ENCODE measurements around the gene LPAR2. TPM values are rescaled to one million over a fixed set of nuclear protein-coding genes. Genes with fewer than 3 reads are reported as not detected.
A peak's percentile ranks its signal among the peaks of the same experiment; 100 is the strongest.
"Not testable (repeated sequence)": the region's sequence is repeated elsewhere in the genome, so short reads cannot be mapped to it uniquely, and the experiment has no call there.

LPAR2 gene
- polyA plus RNA-seq, result 10 to 100 TPM in 3 of 4 donors, 1 to 10 TPM in 1; 8.0 to 21.6 (median 11.9) TPM
- long read RNA-seq, donor 1, partial matches to known transcripts, result 0 of 1 reads
- long read RNA-seq, donor 1, other reads (novel, unspliced or antisense), result 0 of 1 reads
- long read RNA-seq, donor 2, partial matches to known transcripts, result 0 of 1 reads
- long read RNA-seq, donor 2, other reads (novel, unspliced or antisense), result 0 of 1 reads
- long read RNA-seq, donor 3, partial matches to known transcripts, result 0 of 1 reads
- long read RNA-seq, donor 3, other reads (novel, unspliced or antisense), result 0 of 1 reads
- long read RNA-seq, donor 4, result 0 reads
- long read RNA-seq, donor 5, result 0 reads
- long read RNA-seq, donor 6, result 0 reads
- long read RNA-seq, donor 7, partial matches to known transcripts, result 0 of 1 reads
- long read RNA-seq, donor 7, other reads (novel, unspliced or antisense), result 0 of 1 reads
- long read RNA-seq, donor 8, result 0 reads
- long read RNA-seq, donor 9, result 0 reads
- long read RNA-seq, donor 10, partial matches to known transcripts, result 0 of 2 reads
- long read RNA-seq, donor 10, other reads (novel, unspliced or antisense), result 0 of 2 reads

- Histone ChIP-seq H3K4me3 (ENCODE audit: low read depth in 1 of 3, low read length in 3 of 3) (peak within 1 kb of the TSS; percentile 51 to 66 (median 55)), H3K4me1 (ENCODE audit: control insufficient read depth in 3 of 3, insufficient read depth in 2 of 3, low read depth in 1 of 3, low read length in 2 of 3) (no peaks in the 10 kb centered on the region), H3K27me3 (ENCODE audit: control insufficient read depth in 3 of 3, insufficient read depth in 3 of 3, low read length in 3 of 3) (no peaks in the 10 kb centered on the region), H3K36me3 (ENCODE audit: control insufficient read depth in 3 of 3, insufficient read depth in 2 of 3, low read depth in 1 of 3, low read length in 3 of 3) (peaks cover 0 to 7% (median 0%) of the 10 kb centered on the region in 3 donors), H3K9me3 (ENCODE audit: control insufficient read depth in 2 of 2, insufficient read depth in 1 of 2, low read depth in 1 of 2, low read length in 1 of 2) (no peaks in the 10 kb centered on the region), H3K27ac (ENCODE audit: low read depth in 1 of 3, low read length in 2 of 3) (peak within 1 kb of the TSS; percentile 22 to 82 (median 58))
- 1 to 2% (median 1%) methylated on average over 42 to 87 of the region's 87 CpGs for WGBS, 3 donors
- DNase-seq, result peak; percentile 62 to 71
- no peak for FAIRE-seq
These were observed at the start of gene LPAR2 for GRCh38 chr19:19627621-19628500. Gene LPAR2 (minus strand): TSS chr19:19628220. CDS start chr19:19627275, 945 bp downstream.

- no peak for FAIRE-seq
- Histone ChIP-seq H3K27ac (ENCODE audit: low read depth in 1 of 3, low read length in 2 of 3) (no peak overlapping the region), H3K27me3 (ENCODE audit: control insufficient read depth in 3 of 3, insufficient read depth in 3 of 3, low read length in 3 of 3) (no peaks in the 10 kb centered on the region), H3K4me3 (ENCODE audit: low read depth in 1 of 3, low read length in 3 of 3) (no peak overlapping the region), H3K36me3 (ENCODE audit: control insufficient read depth in 3 of 3, insufficient read depth in 2 of 3, low read depth in 1 of 3, low read length in 3 of 3) (peaks cover 19 to 39% (median 36%) of the 10 kb centered on the region in 3 donors), H3K9me3 (ENCODE audit: control insufficient read depth in 2 of 2, insufficient read depth in 1 of 2, low read depth in 1 of 2, low read length in 1 of 2) (peaks cover 6 to 55% of the 10 kb centered on the region in 2 donors), H3K4me1 (ENCODE audit: control insufficient read depth in 3 of 3, insufficient read depth in 2 of 3, low read depth in 1 of 3, low read length in 2 of 3) (no peaks in the 10 kb centered on the region)
- 94 to 97% (median 95%) methylated on average over 7 of the region's 7 CpGs for WGBS, 3 donors
- no peak for DNase-seq
These were observed 49.6 kb upstream of the LPAR2 start for GRCh38 chr19:19677579-19677978.

- peaks cover 0 to 5% (median 2%) of the 10 kb centered on the region in 3 donors for H3K4me1 ChIP-seq (ENCODE audit: control insufficient read depth in 3 of 3, insufficient read depth in 2 of 3, low read depth in 1 of 3, low read length in 2 of 3)
- H3K27ac ChIP-seq (ENCODE audit: low read depth in 1 of 3, low read length in 2 of 3), result no peak overlapping the region
- 98 to 99% (median 99%) methylated on average over 6 of the region's 6 CpGs for WGBS, 3 donors
- peaks cover 3 to 30% of the 10 kb centered on the region in 2 donors for H3K9me3 ChIP-seq (ENCODE audit: control insufficient read depth in 2 of 2, insufficient read depth in 1 of 2, low read depth in 1 of 2, low read length in 1 of 2)
- H3K4me3 ChIP-seq (ENCODE audit: low read depth in 1 of 3, low read length in 3 of 3), result no peak overlapping the region
- no peaks in the 10 kb centered on the region for H3K27me3 ChIP-seq (ENCODE audit: control insufficient read depth in 3 of 3, insufficient read depth in 3 of 3, low read length in 3 of 3)
- FAIRE-seq, result no peak
- DNase-seq, result no peak
- H3K36me3 ChIP-seq (ENCODE audit: control insufficient read depth in 3 of 3, insufficient read depth in 2 of 3, low read depth in 1 of 3, low read length in 3 of 3), result peaks cover 11 to 32% (median 31%) of the 10 kb centered on the region in 3 donors
These were observed 46.3 kb upstream of the LPAR2 start for GRCh38 chr19:19674315-19674714.

- peaks cover 0 to 5% (median 2%) of the 10 kb centered on the region in 3 donors for H3K4me1 ChIP-seq (ENCODE audit: control insufficient read depth in 3 of 3, insufficient read depth in 2 of 3, low read depth in 1 of 3, low read length in 2 of 3)
- DNase-seq (no peak), FAIRE-seq (no peak)
- no peak overlapping the region for H3K27ac ChIP-seq (ENCODE audit: low read depth in 1 of 3, low read length in 2 of 3)
- H3K36me3 ChIP-seq (ENCODE audit: control insufficient read depth in 3 of 3, insufficient read depth in 2 of 3, low read depth in 1 of 3, low read length in 3 of 3), result peaks cover 7 to 22% (median 21%) of the 10 kb centered on the region in 3 donors
- no peaks in the 10 kb centered on the region for H3K27me3 ChIP-seq (ENCODE audit: control insufficient read depth in 3 of 3, insufficient read depth in 3 of 3, low read length in 3 of 3)
- WGBS, 3 donors, result 95 to 98% (median 96%) methylated on average over 3 of the region's 3 CpGs
- no peak overlapping the region for H3K4me3 ChIP-seq (ENCODE audit: low read depth in 1 of 3, low read length in 3 of 3)
- H3K9me3 ChIP-seq (ENCODE audit: control insufficient read depth in 2 of 2, insufficient read depth in 1 of 2, low read depth in 1 of 2, low read length in 1 of 2), result peaks cover 1 to 20% of the 10 kb centered on the region in 2 donors
These were observed 44.8 kb upstream of the LPAR2 start for GRCh38 chr19:19672816-19673215.

- H3K27ac ChIP-seq (ENCODE audit: low read depth in 1 of 3, low read length in 2 of 3), result no peak overlapping the region
- no peak for DNase-seq
- peaks cover 0 to 12% (median 9%) of the 10 kb centered on the region in 3 donors for H3K36me3 ChIP-seq (ENCODE audit: control insufficient read depth in 3 of 3, insufficient read depth in 2 of 3, low read depth in 1 of 3, low read length in 3 of 3)
- H3K27me3 ChIP-seq (ENCODE audit: control insufficient read depth in 3 of 3, insufficient read depth in 3 of 3, low read length in 3 of 3), result no peaks in the 10 kb centered on the region
- H3K4me3 ChIP-seq (ENCODE audit: low read depth in 1 of 3, low read length in 3 of 3), result peak overlapping the region in 2 of 3 donors; percentile 67 to 98
- peaks cover 0 to 5% of the 10 kb centered on the region in 2 donors for H3K9me3 ChIP-seq (ENCODE audit: control insufficient read depth in 2 of 2, insufficient read depth in 1 of 2, low read depth in 1 of 2, low read length in 1 of 2)
- H3K4me1 ChIP-seq (ENCODE audit: control insufficient read depth in 3 of 3, insufficient read depth in 2 of 3, low read depth in 1 of 3, low read length in 2 of 3), result peaks cover 0 to 5% (median 2%) of the 10 kb centered on the region in 3 donors
- WGBS, 3 donors, result 73 to 75% (median 74%) methylated on average over 10 of the region's 10 CpGs
- FAIRE-seq, result no peak
These were observed 42.1 kb upstream of the LPAR2 start for GRCh38 chr19:19670070-19670551.

- WGBS, 3 donors, result 4 to 11% (median 9%) methylated on average over 34 to 36 of the region's 36 CpGs
- Histone ChIP-seq H3K27ac (ENCODE audit: low read depth in 1 of 3, low read length in 2 of 3) (peak within 1 kb of the TSS; percentile 85 to 96 (median 85)), H3K27me3 (ENCODE audit: control insufficient read depth in 3 of 3, insufficient read depth in 3 of 3, low read length in 3 of 3) (no peaks in the 10 kb centered on the region), H3K36me3 (ENCODE audit: control insufficient read depth in 3 of 3, insufficient read depth in 2 of 3, low read depth in 1 of 3, low read length in 3 of 3) (peaks cover 0 to 6% (median 3%) of the 10 kb centered on the region in 3 donors), H3K4me1 (ENCODE audit: control insufficient read depth in 3 of 3, insufficient read depth in 2 of 3, low read depth in 1 of 3, low read length in 2 of 3) (peaks cover 0 to 5% (median 2%) of the 10 kb centered on the region in 3 donors), H3K4me3 (ENCODE audit: low read depth in 1 of 3, low read length in 3 of 3) (peak within 1 kb of the TSS; percentile 67 to 98 (median 98)), H3K9me3 (ENCODE audit: control insufficient read depth in 2 of 2, insufficient read depth in 1 of 2, low read depth in 1 of 2, low read length in 1 of 2) (peaks cover 0 to 2% of the 10 kb centered on the region in 2 donors)
- no peak for FAIRE-seq
- DNase-seq, result peak; percentile 95 to 96
These were observed 40.4 kb upstream of the LPAR2 start, which contains the start of gene ZNF101 for GRCh38 chr19:19668230-19669012. Gene ZNF101 (plus strand): TSS chr19:19668839. CDS start chr19:19668964, 125 bp downstream.

GRCh38 chr19:19665420-19665948, 37.5 kb upstream of the LPAR2 start:
- not testable (repeated sequence) for H3K9me3 ChIP-seq (ENCODE audit: control insufficient read depth in 2 of 2, insufficient read depth in 1 of 2, low read depth in 1 of 2, low read length in 1 of 2); H3K27ac ChIP-seq (ENCODE audit: low read depth in 1 of 3, low read length in 2 of 3); H3K4me3 ChIP-seq (ENCODE audit: low read depth in 1 of 3, low read length in 3 of 3); H3K27me3 ChIP-seq (ENCODE audit: control insufficient read depth in 3 of 3, insufficient read depth in 3 of 3, low read length in 3 of 3); FAIRE-seq; DNase-seq
- Histone ChIP-seq H3K36me3 (ENCODE audit: control insufficient read depth in 3 of 3, insufficient read depth in 2 of 3, low read depth in 1 of 3, low read length in 3 of 3) (peaks cover 0 to 11% (median 0%) of the 10 kb centered on the region in 3 donors), H3K4me1 (ENCODE audit: control insufficient read depth in 3 of 3, insufficient read depth in 2 of 3, low read depth in 1 of 3, low read length in 2 of 3) (peaks cover 8 to 13% (median 9%) of the 10 kb centered on the region in 3 donors)
- 97 to 98% (median 98%) methylated on average over 22 of the region's 22 CpGs for WGBS, 3 donors
